ENCODE data around the gene RECQL5.
A peak's percentile ranks its signal among the peaks of the same experiment; 100 is the strongest.

The RECQL5 gene

GRCh38 chr17:75701288-75701687 lies 34.3 kb upstream of the RECQL5 start:
- H2BK120ac ChIP-seq (ENCODE audit: low read depth, low read length), result no peak overlapping the region

DNA sequence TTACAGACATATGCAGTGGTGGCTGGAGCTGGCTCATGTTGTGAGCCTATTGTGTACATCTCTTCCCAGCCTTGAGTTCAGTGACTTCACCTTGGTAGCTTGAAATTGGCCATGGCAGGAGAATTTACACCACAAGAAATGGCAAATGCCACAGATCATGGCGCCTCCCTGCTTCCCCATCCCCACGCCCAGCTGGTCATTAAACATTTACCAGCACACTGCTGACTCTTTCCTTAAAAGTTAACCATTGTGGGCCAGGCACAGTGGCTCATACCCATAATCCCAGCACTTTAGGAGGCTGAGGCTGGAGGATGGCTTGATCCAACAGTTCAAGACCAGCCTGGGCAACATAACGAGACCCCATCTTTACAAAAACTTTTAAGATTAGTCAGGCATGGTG lies 31.7 kb upstream of the RECQL5 start:
- Histone ChIP-seq H2BK5ac (ENCODE audit: low read depth, low read length, poor library complexity, severe bottlenecking) (no peak overlapping the region), H3K18ac (ENCODE audit: low read depth in 1 of 2, low read length in 2 of 2) (no peak overlapping the region), H3K36me3 (ENCODE audit: control insufficient read depth in 1 of 2, insufficient read depth in 2 of 2, low read depth in 1 of 2, low read length in 2 of 2) (peaks cover 44 to 82% of the 10 kb centered on the region in 2 experiments), H3K14ac (ENCODE audit: low read length in 2 of 2) (no peak overlapping the region), H3K4ac (ENCODE audit: low read depth in 1 of 2, low read length in 2 of 2) (no peak overlapping the region), H3K27me3 (ENCODE audit: control insufficient read depth in 1 of 2, insufficient read depth in 1 of 2, low read length in 2 of 2) (no peaks in the 10 kb centered on the region), H2BK12ac (ENCODE audit: low read length in 2 of 2) (no peak overlapping the region), H3K23ac (ENCODE audit: low read length in 2 of 2) (no peak overlapping the region), H3K4me2 (ENCODE audit: low read length, poor library complexity, severe bottlenecking) (no peak overlapping the region), H2BK15ac (ENCODE audit: low read depth, poor library complexity, severe bottlenecking) (no peak overlapping the region), H3K4me3 (ENCODE audit: insufficient read depth in 1 of 2, low read depth in 1 of 2, low read length in 2 of 2) (no peak overlapping the region), H4K91ac (ENCODE audit: low read length) (no peak overlapping the region), H3K27ac (ENCODE audit: low read length, poor library complexity, severe bottlenecking) (peak overlapping the region; percentile 82), H3K9me3 (ENCODE audit: control insufficient read depth, low read length) (no peaks in the 10 kb centered on the region), H3K4me1 (ENCODE audit: control insufficient read depth, insufficient read depth, low read depth, low read length) (peaks cover 59% of the 10 kb centered on the region), H2AK5ac (ENCODE audit: low read length, severe bottlenecking) (peak overlapping the region; percentile 32), H3K79me1 (replicated peaks; ENCODE audit: low read length, poor library complexity, severe bottlenecking) (peaks cover 8% of the 10 kb centered on the region), H4K8ac (ENCODE audit: low read length) (no peak overlapping the region), H2BK120ac (ENCODE audit: low read depth, low read length) (no peak overlapping the region), H3K9ac (ENCODE audit: low read length) (no peak overlapping the region), H2AFZ (ENCODE audit: low read depth, low read length) (no peak overlapping the region)
- WGBS, result 100% methylated on average over 3 of the region's 3 CpGs
- no peak for DNase-seq

More at GRCh38 chr17:75701288-75701687, 34.3 kb upstream of the RECQL5 start:
- Histone ChIP-seq H3K4ac (ENCODE audit: low read depth in 1 of 2, low read length in 2 of 2) (peak overlapping the region in 1 of 2 experiments; percentile 64), H3K14ac (ENCODE audit: low read length in 2 of 2) (no peak overlapping the region), H2AFZ (ENCODE audit: low read depth, low read length) (no peak overlapping the region), H3K27ac (ENCODE audit: low read length, poor library complexity, severe bottlenecking) (peak overlapping the region; percentile 99), H2BK15ac (ENCODE audit: low read depth, poor library complexity, severe bottlenecking) (no peak overlapping the region), H4K8ac (ENCODE audit: low read length) (peak overlapping the region; percentile 35), H3K18ac (ENCODE audit: low read depth in 1 of 2, low read length in 2 of 2) (peak overlapping the region in 1 of 2 experiments; percentile 27), H3K23ac (ENCODE audit: low read length in 2 of 2) (no peak overlapping the region), H3K36me3 (ENCODE audit: control insufficient read depth in 1 of 2, insufficient read depth in 2 of 2, low read depth in 1 of 2, low read length in 2 of 2) (peaks cover 63 to 89% of the 10 kb centered on the region in 2 experiments), H4K91ac (ENCODE audit: low read length) (no peak overlapping the region), H3K9ac (ENCODE audit: low read length) (no peak overlapping the region), H3K4me3 (ENCODE audit: insufficient read depth in 1 of 2, low read depth in 1 of 2, low read length in 2 of 2) (no peak overlapping the region), H3K27me3 (ENCODE audit: control insufficient read depth in 1 of 2, insufficient read depth in 1 of 2, low read length in 2 of 2) (no peaks in the 10 kb centered on the region), H2AK5ac (ENCODE audit: low read length, severe bottlenecking) (peak overlapping the region; percentile 99), H2BK5ac (ENCODE audit: low read depth, low read length, poor library complexity, severe bottlenecking) (peak overlapping the region; percentile 69), H3K79me1 (replicated peaks; ENCODE audit: low read length, poor library complexity, severe bottlenecking) (peaks cover 25% of the 10 kb centered on the region), H3K9me3 (ENCODE audit: control insufficient read depth, low read length) (no peaks in the 10 kb centered on the region), H2BK12ac (ENCODE audit: low read length in 2 of 2) (peak overlapping the region in 1 of 2 experiments; percentile 43), H3K4me2 (ENCODE audit: low read length, poor library complexity, severe bottlenecking) (no peak overlapping the region), H3K4me1 (ENCODE audit: control insufficient read depth, insufficient read depth, low read depth, low read length) (peaks cover 48% of the 10 kb centered on the region)
- 94% methylated on average over 10 of the region's 10 CpGs for WGBS
- DNase-seq, result no peak

DNA sequence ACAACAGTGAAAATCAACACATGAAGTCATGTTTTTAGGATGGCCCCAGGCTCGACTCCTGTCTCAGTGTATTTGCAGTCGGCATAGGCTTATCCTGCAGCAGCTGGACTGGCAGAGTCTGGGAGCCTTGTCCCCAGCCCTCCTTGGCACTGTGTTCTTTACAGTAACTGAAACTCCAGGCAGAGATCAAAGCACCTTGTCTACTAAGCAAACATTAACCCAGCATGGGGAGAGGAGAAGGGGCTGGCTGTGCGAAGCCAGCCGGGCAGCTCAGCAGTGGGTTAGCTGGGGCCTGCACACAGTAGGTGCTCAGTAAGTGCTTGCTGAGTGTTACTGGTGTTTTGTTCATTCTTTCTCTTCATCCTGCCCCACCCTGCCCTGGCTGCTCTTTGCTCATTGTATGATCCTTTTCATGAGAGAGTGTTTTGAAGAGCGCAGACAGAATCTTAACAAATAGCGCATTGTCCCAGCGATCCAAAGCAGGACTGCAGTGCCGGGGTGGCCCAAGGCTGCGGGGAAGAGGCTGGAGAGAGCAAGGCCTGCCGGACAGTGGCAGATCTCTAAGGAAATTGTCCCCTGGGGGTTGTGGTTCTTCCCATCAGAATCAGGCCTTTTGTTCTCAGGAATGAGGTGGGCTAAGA lies 30.8 kb upstream of the RECQL5 start:
- no peak overlapping the region for H3K9ac ChIP-seq (ENCODE audit: low read length)
- H3K27me3 ChIP-seq (ENCODE audit: control insufficient read depth in 1 of 2, insufficient read depth in 1 of 2, low read length in 2 of 2), result no peaks in the 10 kb centered on the region
- peak overlapping the region; percentile 69 for H3K27ac ChIP-seq (ENCODE audit: low read length, poor library complexity, severe bottlenecking)
- no peak overlapping the region for H2AFZ ChIP-seq (ENCODE audit: low read depth, low read length)
- no peak overlapping the region for H3K4me3 ChIP-seq (ENCODE audit: insufficient read depth in 1 of 2, low read depth in 1 of 2, low read length in 2 of 2)
- H3K4me1 ChIP-seq (ENCODE audit: control insufficient read depth, insufficient read depth, low read depth, low read length), result peaks cover 65% of the 10 kb centered on the region
- H3K4me2 ChIP-seq (ENCODE audit: low read length, poor library complexity, severe bottlenecking), result no peak overlapping the region
- peak overlapping the region; percentile 10 for H4K8ac ChIP-seq (ENCODE audit: low read length)
- no peak overlapping the region for H2BK15ac ChIP-seq (ENCODE audit: low read depth, poor library complexity, severe bottlenecking)
- 84% methylated on average over 10 of the region's 10 CpGs for WGBS
- peak overlapping the region; percentile 21 for H4K91ac ChIP-seq (ENCODE audit: low read length)
- no peak overlapping the region for H3K23ac ChIP-seq (ENCODE audit: low read length in 2 of 2)
- no peak overlapping the region for H3K18ac ChIP-seq (ENCODE audit: low read depth in 1 of 2, low read length in 2 of 2)
- H3K36me3 ChIP-seq (ENCODE audit: control insufficient read depth in 1 of 2, insufficient read depth in 2 of 2, low read depth in 1 of 2, low read length in 2 of 2), result peaks cover 35 to 76% of the 10 kb centered on the region in 2 experiments
- H2AK5ac ChIP-seq (ENCODE audit: low read length, severe bottlenecking), result peak overlapping the region; percentile 15
- peak overlapping the region; percentile 76 for H2BK5ac ChIP-seq (ENCODE audit: low read depth, low read length, poor library complexity, severe bottlenecking)
- H2BK120ac ChIP-seq (ENCODE audit: low read depth, low read length), result no peak overlapping the region
- no peak for DNase-seq
- H3K79me1 ChIP-seq (replicated peaks; ENCODE audit: low read length, poor library complexity, severe bottlenecking), result peaks cover 2% of the 10 kb centered on the region
- no peak overlapping the region for H2BK12ac ChIP-seq (ENCODE audit: low read length in 2 of 2)
- no peak overlapping the region for H3K4ac ChIP-seq (ENCODE audit: low read depth in 1 of 2, low read length in 2 of 2)
- H3K9me3 ChIP-seq (ENCODE audit: control insufficient read depth, low read length), result no peaks in the 10 kb centered on the region
- H3K14ac ChIP-seq (ENCODE audit: low read length in 2 of 2), result no peak overlapping the region

- peak overlapping the region; percentile 28 for H2AK5ac ChIP-seq (ENCODE audit: low read length, severe bottlenecking)
- H3K23ac ChIP-seq (ENCODE audit: low read length in 2 of 2), result no peak overlapping the region
- peaks cover 24 to 71% of the 10 kb centered on the region in 2 experiments for H3K36me3 ChIP-seq (ENCODE audit: control insufficient read depth in 1 of 2, insufficient read depth in 2 of 2, low read depth in 1 of 2, low read length in 2 of 2)
- no peak for DNase-seq
- H3K4ac ChIP-seq (ENCODE audit: low read depth in 1 of 2, low read length in 2 of 2), result no peak overlapping the region
- peaks cover 66% of the 10 kb centered on the region for H3K4me1 ChIP-seq (ENCODE audit: control insufficient read depth, insufficient read depth, low read depth, low read length)
- H3K79me1 ChIP-seq (replicated peaks; ENCODE audit: low read length, poor library complexity, severe bottlenecking), result peaks cover 2% of the 10 kb centered on the region
- H2BK120ac ChIP-seq (ENCODE audit: low read depth, low read length), result no peak overlapping the region
- H3K18ac ChIP-seq (ENCODE audit: low read depth in 1 of 2, low read length in 2 of 2), result peak overlapping the region in 1 of 2 experiments; percentile 38
- peak overlapping the region; percentile 99 for H3K27ac ChIP-seq (ENCODE audit: low read length, poor library complexity, severe bottlenecking)
- no peaks in the 10 kb centered on the region for H3K9me3 ChIP-seq (ENCODE audit: control insufficient read depth, low read length)
- WGBS, result 97% methylated on average over 12 of the region's 12 CpGs
- H2AFZ ChIP-seq (ENCODE audit: low read depth, low read length), result no peak overlapping the region
- peak overlapping the region; percentile 13 for H4K91ac ChIP-seq (ENCODE audit: low read length)
- no peak overlapping the region for H3K4me3 ChIP-seq (ENCODE audit: insufficient read depth in 1 of 2, low read depth in 1 of 2, low read length in 2 of 2)
- H3K27me3 ChIP-seq (ENCODE audit: control insufficient read depth in 1 of 2, insufficient read depth in 1 of 2, low read length in 2 of 2), result no peaks in the 10 kb centered on the region
- H3K14ac ChIP-seq (ENCODE audit: low read length in 2 of 2), result no peak overlapping the region
- H2BK5ac ChIP-seq (ENCODE audit: low read depth, low read length, poor library complexity, severe bottlenecking), result peak overlapping the region; percentile 77
- no peak overlapping the region for H2BK12ac ChIP-seq (ENCODE audit: low read length in 2 of 2)
- H4K8ac ChIP-seq (ENCODE audit: low read length), result no peak overlapping the region
- no peak overlapping the region for H2BK15ac ChIP-seq (ENCODE audit: low read depth, poor library complexity, severe bottlenecking)
- no peak overlapping the region for H3K4me2 ChIP-seq (ENCODE audit: low read length, poor library complexity, severe bottlenecking)
- H3K9ac ChIP-seq (ENCODE audit: low read length), result no peak overlapping the region
Measured at GRCh38 chr17:75695830-75696271, 28.9 kb upstream of the RECQL5 start.
